Measurements from ENCODE around the gene KDM5B. TPM values are rescaled to one million over a fixed set of nuclear protein-coding genes. Genes with fewer than 3 reads are reported as not detected.

KDM5B gene
- polyA plus RNA-seq (2013, experiment 1 of 2), result 57.9 TPM
- polyA plus RNA-seq (2013, experiment 2 of 2), result 69.9 TPM

DNA sequence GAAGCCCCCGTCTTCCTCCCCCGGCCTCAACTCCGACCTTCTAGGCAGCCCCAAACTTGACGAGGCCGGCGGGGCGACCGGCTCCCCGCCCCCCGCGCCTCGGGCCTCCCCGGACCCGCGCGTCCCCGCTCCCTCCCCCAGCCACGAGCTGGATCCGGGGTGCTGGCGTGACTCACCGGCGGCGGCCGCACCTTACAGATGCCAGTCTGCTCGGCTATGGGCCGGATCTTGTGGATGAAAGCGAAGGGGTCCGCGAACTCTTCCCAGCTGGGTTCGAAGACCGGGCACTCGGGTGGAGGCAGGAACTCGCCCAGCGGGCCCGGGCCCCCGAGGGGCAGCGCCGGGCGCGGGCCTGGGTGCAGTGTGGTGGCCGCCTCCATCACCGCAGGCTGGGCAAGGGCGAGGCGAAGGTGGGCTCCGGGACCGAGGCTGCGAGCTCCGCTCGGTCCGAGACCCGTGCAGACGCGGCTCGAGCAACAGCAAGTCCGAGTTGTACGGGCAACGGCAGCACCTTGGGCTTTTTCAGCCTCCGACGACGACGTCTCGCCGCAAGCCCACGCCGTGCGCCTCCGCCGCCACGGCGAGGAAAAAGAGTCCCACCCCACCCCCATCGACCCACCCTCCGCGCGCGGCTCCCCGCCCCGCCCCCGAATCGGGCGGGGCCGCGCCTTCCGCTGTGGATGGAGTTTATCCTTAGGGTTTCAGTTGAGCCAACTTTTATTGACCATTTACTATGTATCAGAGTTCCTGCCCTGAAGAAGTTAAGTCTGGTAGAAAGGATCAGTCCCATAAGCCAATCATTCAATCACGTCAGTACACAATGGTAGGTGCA is at the start of gene KDM5B:
TSS of gene KDM5B (minus strand) at position 496 of the 832 bp plus-strand sequence. CDS start at position 380, 116 bp downstream.
- Histone ChIP-seq H3K9ac (ENCODE audit: low read depth, low read length) (peak within 1 kb of the TSS; percentile 91), H3K4me1 (ENCODE audit: insufficient read depth, low read length) (peaks cover 58% of the 10 kb centered on the region), H3K4me3 (ENCODE audit: low read length) (peak within 1 kb of the TSS; percentile 95), H3K27ac (ENCODE audit: low read depth, low read length) (peak within 1 kb of the TSS; percentile 73), H3K36me3 (ENCODE audit: insufficient read depth, low read length) (no peaks in the 10 kb centered on the region), H3K27me3 (ENCODE audit: insufficient read depth, low read length) (peaks cover 12% of the 10 kb centered on the region), H3K9me3 (ENCODE audit: insufficient read depth, low read depth, low read length) (no peaks in the 10 kb centered on the region)
- under 1% methylated on average over 70 of the region's 84 CpGs for WGBS

DNA sequence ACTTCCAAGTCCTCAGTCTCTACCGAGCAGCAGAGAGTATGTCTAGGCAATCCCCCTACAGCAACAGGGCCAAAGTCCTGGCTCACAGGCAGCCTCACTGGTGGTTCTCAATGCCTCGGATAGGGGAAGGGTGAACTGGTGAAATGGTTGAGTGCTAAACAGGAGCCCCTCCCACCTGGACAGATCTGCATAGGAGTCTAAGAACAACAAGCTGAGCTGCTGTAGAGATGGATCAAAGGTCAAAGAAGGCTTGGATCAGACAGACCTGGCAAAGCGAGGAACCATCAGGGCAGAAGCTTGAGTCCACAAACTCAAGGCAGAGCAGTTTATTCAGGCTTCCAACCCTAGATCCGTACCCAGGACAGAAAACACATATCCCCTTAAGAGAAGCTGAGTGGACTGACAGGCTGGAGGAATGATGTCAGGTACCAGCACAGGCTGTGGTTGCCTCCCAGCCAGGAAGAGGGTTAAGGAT is 49.0 kb upstream of the KDM5B start:
- H3K9me3 ChIP-seq (ENCODE audit: insufficient read depth, low read depth, low read length), result no peaks in the 10 kb centered on the region
- H3K4me3 ChIP-seq (ENCODE audit: low read length), result no peak overlapping the region
- WGBS, result 66% methylated on average over 4 of the region's 4 CpGs
- H3K36me3 ChIP-seq (ENCODE audit: insufficient read depth, low read length), result peaks cover 44% of the 10 kb centered on the region
- no peak overlapping the region for H3K27ac ChIP-seq (ENCODE audit: low read depth, low read length)
- no peaks in the 10 kb centered on the region for H3K27me3 ChIP-seq (ENCODE audit: insufficient read depth, low read length)
- H3K4me1 ChIP-seq (ENCODE audit: insufficient read depth, low read length), result no peaks in the 10 kb centered on the region
- H3K9ac ChIP-seq (ENCODE audit: low read depth, low read length), result no peak overlapping the region

DNA sequence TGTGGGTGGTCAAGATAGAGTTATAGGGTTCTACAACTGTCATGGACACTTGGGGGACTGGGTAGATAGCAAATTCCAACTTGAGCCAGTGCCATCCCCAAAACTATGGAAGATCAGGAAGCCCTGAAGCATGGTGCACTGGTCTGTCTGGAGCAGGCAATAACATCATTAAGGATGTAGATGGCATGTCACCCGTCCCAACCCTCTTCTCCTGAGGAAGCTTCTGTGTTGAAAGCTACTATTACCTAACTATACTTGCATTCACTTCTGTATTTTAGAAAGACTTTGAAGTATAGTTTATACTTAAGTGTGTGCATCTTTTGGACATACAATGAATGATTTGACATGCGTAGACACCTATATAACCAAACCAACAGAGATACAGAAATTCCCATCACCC is 47.8 kb upstream of the KDM5B start:
- WGBS, result 100% methylated on average over 1 of the region's 2 CpGs
- Histone ChIP-seq H3K4me1 (ENCODE audit: insufficient read depth, low read length) (no peaks in the 10 kb centered on the region), H3K4me3 (ENCODE audit: low read length) (no peak overlapping the region), H3K36me3 (ENCODE audit: insufficient read depth, low read length) (peaks cover 50% of the 10 kb centered on the region), H3K9ac (ENCODE audit: low read depth, low read length) (no peak overlapping the region), H3K27me3 (ENCODE audit: insufficient read depth, low read length) (no peaks in the 10 kb centered on the region), H3K27ac (ENCODE audit: low read depth, low read length) (no peak overlapping the region), H3K9me3 (ENCODE audit: insufficient read depth, low read depth, low read length) (no peaks in the 10 kb centered on the region)

DNA sequence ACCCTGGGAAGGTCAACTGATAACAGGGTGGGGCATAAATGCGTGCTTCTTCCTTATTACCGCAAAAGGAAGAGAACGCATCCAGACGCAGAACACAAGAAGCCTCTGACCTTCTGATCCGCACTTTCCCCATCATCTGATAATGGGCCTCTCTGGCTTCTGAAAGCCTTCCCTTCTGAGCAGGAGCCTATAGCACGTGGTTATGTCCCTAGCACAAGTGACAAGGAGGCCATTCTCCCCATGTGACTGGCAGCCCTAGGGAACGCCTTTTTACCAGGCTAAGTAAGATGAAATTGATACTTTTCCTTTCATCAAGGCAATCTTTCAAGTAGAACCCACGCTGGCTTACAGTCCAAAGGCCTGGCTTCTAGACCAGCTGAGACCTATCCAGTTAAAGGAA is 46.6 kb upstream of the KDM5B start:
- Histone ChIP-seq H3K4me1 (ENCODE audit: insufficient read depth, low read length) (no peaks in the 10 kb centered on the region), H3K36me3 (ENCODE audit: insufficient read depth, low read length) (peaks cover 58% of the 10 kb centered on the region), H3K9ac (ENCODE audit: low read depth, low read length) (no peak overlapping the region), H3K4me3 (ENCODE audit: low read length) (no peak overlapping the region), H3K27ac (ENCODE audit: low read depth, low read length) (no peak overlapping the region), H3K27me3 (ENCODE audit: insufficient read depth, low read length) (no peaks in the 10 kb centered on the region), H3K9me3 (ENCODE audit: insufficient read depth, low read depth, low read length) (no peaks in the 10 kb centered on the region)
- 95% methylated on average over 8 of the region's 8 CpGs for WGBS

DNA sequence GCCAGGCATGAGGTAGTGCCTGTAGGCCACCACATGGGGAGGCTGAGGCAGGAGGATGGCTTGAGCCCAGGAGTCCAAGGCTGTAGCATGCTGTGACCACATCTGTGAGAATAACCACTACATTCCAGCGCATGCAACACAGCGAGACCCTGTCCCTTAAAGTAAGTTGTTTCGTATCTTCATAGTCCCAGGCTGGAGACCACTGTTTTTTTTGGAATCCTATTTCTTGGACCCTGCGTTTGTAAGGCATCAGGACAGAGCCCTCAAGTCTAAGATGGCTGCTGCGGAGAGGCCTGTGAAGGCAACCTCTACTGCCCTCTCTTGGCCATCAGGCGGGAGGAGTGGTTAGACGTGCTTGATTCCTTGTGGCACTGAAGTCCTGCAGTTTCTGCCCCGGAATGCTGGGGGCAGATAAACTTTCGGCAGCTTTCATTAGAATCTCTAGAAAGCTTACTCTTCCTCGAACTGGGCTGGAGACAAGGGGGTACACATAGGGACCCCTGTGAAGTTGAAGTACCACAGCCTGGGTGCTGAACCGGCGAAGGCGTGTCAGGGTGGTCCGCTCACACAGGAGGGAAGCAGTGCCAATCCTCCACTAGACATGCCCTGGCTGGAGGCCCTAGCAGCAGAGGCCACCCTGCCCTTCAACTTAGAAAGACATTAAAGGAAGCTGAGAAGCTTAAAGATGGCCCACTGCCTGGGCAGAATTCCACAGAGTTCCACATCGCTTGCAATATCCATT is 44.1 kb upstream of the KDM5B start:
- no peak overlapping the region for H3K27ac ChIP-seq (ENCODE audit: low read depth, low read length)
- H3K4me3 ChIP-seq (ENCODE audit: low read length), result no peak overlapping the region
- no peaks in the 10 kb centered on the region for H3K4me1 ChIP-seq (ENCODE audit: insufficient read depth, low read length)
- H3K9ac ChIP-seq (ENCODE audit: low read depth, low read length), result no peak overlapping the region
- H3K27me3 ChIP-seq (ENCODE audit: insufficient read depth, low read length), result no peaks in the 10 kb centered on the region
- H3K36me3 ChIP-seq (ENCODE audit: insufficient read depth, low read length), result peaks cover 48% of the 10 kb centered on the region
- WGBS, result 68% methylated on average over 15 of the region's 15 CpGs
- H3K9me3 ChIP-seq (ENCODE audit: insufficient read depth, low read depth, low read length), result no peaks in the 10 kb centered on the region

DNA sequence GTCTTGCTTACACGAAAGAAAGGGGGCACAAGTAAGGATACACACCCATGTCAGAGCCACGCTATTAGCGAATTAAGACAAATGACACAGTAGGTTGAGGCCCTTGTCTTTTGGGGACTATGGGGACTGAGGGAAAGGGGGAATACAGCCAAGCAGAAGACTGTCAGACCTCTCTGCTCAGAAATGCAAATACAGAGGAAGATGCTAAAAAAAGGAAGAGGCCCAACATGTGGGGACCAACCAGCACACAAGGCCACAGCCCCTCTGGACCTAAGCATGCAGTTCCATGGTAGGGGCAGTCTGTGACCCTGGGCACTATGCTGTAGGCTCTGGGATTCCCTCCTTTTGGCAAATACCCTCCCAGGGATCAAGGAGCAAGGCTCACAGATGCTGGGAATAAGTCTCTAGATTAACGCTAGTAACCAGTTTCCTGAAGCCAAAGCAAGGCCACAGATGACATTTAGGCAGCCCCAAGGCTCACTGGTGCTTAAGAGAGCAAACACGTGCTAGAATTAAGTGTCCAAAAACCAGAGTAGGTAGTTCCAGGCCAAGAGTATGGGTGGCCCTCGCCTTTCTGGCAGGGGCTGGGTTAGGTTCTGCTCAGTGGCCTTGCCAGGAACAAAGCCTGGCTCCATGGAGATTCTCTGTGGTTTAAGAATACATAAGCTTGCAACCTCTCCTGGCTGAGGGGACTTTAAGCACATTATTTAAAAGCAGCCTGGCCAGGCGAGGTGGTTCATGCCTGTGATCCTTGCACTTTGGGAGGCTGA is 42.6 kb upstream of the KDM5B start:
- H3K9ac ChIP-seq (ENCODE audit: low read depth, low read length), result no peak overlapping the region
- H3K27ac ChIP-seq (ENCODE audit: low read depth, low read length), result no peak overlapping the region
- peaks cover 32% of the 10 kb centered on the region for H3K36me3 ChIP-seq (ENCODE audit: insufficient read depth, low read length)
- WGBS, result 93% methylated on average over 7 of the region's 7 CpGs
- no peaks in the 10 kb centered on the region for H3K9me3 ChIP-seq (ENCODE audit: insufficient read depth, low read depth, low read length)
- H3K4me1 ChIP-seq (ENCODE audit: insufficient read depth, low read length), result no peaks in the 10 kb centered on the region
- H3K4me3 ChIP-seq (ENCODE audit: low read length), result no peak overlapping the region
- H3K27me3 ChIP-seq (ENCODE audit: insufficient read depth, low read length), result no peaks in the 10 kb centered on the region

DNA sequence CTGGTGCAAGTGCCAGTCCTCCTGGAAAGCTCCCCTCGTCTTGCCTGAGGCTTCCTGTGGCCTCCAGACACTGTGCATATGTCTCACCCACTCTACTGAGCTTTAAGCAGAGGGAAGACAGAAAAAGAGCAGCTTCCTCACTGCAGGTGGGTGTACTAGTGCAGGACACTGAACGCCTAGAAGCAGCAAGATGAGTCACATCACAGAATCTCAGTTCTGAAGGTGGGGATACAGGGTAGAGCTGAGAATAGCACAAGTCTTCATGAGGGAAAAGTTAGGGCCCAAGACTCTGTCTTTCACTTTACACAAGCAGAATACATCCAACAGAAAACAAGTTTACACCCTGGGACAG is 39.9 kb upstream of the KDM5B start:
- no peaks in the 10 kb centered on the region for H3K27me3 ChIP-seq (ENCODE audit: insufficient read depth, low read length)
- H3K9me3 ChIP-seq (ENCODE audit: insufficient read depth, low read depth, low read length), result no peaks in the 10 kb centered on the region
- no peaks in the 10 kb centered on the region for H3K4me1 ChIP-seq (ENCODE audit: insufficient read depth, low read length)
- WGBS, result 81% methylated on average over 2 of the region's 2 CpGs
- H3K27ac ChIP-seq (ENCODE audit: low read depth, low read length), result no peak overlapping the region
- peaks cover 21% of the 10 kb centered on the region for H3K36me3 ChIP-seq (ENCODE audit: insufficient read depth, low read length)
- no peak overlapping the region for H3K4me3 ChIP-seq (ENCODE audit: low read length)
- no peak overlapping the region for H3K9ac ChIP-seq (ENCODE audit: low read depth, low read length)

DNA sequence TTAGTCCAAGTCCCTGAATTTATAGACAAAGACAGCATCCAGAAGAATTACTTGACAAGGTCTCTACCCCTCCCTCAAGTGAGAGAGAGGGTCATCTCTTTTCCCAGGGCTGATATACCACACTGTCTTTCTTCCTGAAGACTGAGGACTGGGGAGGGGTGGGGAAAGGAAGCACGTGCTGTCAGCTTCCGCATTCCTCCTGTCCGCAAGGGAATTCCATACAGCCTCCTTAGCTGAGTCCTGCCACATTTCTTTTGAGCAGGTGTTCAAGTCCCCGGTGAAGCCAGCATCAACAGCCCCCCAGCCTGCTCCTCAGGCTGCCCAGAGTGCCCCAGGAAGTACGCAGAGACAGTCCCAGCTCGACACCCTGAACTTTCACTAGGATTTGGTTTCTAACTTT is 36.7 kb upstream of the KDM5B start:
- Histone ChIP-seq H3K36me3 (ENCODE audit: insufficient read depth, low read length) (peaks cover 6% of the 10 kb centered on the region), H3K27ac (ENCODE audit: low read depth, low read length) (no peak overlapping the region)
- 68% methylated on average over 6 of the region's 6 CpGs for WGBS

DNA sequence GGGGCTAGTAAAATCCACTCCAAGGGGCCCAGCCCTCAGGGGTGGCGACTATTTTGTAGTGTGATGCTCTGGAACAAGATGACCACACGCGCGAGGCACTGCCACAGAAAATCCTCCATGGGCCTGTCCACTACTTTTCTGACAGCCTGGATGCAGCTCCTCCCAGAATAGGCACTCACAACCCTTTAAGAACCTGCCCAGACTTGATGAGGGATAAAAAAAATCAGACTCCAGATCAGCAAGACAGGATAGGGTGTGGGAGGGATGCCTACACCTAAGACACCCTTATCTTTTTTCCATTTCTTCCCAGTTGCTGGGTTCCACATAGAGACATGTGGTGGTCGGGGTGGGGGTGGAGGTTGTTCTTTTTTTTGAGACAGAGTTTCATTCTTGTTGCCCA is 36.0 kb upstream of the KDM5B start:
- H3K4me1 ChIP-seq (ENCODE audit: insufficient read depth, low read length), result no peaks in the 10 kb centered on the region
- H3K9ac ChIP-seq (ENCODE audit: low read depth, low read length), result no peak overlapping the region
- no peak overlapping the region for H3K4me3 ChIP-seq (ENCODE audit: low read length)
- H3K36me3 ChIP-seq (ENCODE audit: insufficient read depth, low read length), result peaks cover 1% of the 10 kb centered on the region; the same call in 1 of the 2 replicates
- H3K27me3 ChIP-seq (ENCODE audit: insufficient read depth, low read length), result no peaks in the 10 kb centered on the region
- no peak overlapping the region for H3K27ac ChIP-seq (ENCODE audit: low read depth, low read length)
- no peaks in the 10 kb centered on the region for H3K9me3 ChIP-seq (ENCODE audit: insufficient read depth, low read depth, low read length)
- 97% methylated on average over 5 of the region's 5 CpGs for WGBS

More for the DNA sequence above, 36.7 kb upstream of the KDM5B start:
- H3K9me3 ChIP-seq (ENCODE audit: insufficient read depth, low read depth, low read length), result no peaks in the 10 kb centered on the region
- H3K9ac ChIP-seq (ENCODE audit: low read depth, low read length), result peak overlapping the region; percentile 10; the same call in 1 of the 2 replicates
- H3K4me3 ChIP-seq (ENCODE audit: low read length), result no peak overlapping the region
- no peaks in the 10 kb centered on the region for H3K4me1 ChIP-seq (ENCODE audit: insufficient read depth, low read length)
- H3K27me3 ChIP-seq (ENCODE audit: insufficient read depth, low read length), result no peaks in the 10 kb centered on the region

DNA sequence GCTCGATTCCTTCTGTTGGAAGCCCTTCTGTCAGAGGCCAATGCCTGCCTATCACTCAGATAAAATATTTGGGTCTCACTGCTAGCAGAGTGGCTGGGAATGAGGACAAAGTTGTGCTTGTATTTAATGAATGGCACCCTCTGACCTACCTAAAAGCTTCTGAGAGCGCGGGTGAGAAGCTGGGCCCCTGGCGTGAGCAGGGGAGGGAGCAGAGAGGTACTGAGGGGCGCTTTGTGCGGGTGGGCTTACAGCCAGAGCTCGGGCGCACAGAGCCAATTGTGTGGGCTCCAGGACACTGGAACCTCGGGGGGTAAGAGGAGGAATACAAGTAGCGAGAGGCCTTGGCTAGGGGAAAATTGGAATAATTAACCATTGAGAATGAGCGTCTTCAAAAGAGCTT is 34.9 kb upstream of the KDM5B start:
- H3K9me3 ChIP-seq (ENCODE audit: insufficient read depth, low read depth, low read length), result no peaks in the 10 kb centered on the region
- no peak overlapping the region for H3K9ac ChIP-seq (ENCODE audit: low read depth, low read length)
- no peak overlapping the region for H3K27ac ChIP-seq (ENCODE audit: low read depth, low read length)
- no peaks in the 10 kb centered on the region for H3K36me3 ChIP-seq (ENCODE audit: insufficient read depth, low read length)
- H3K4me3 ChIP-seq (ENCODE audit: low read length), result no peak overlapping the region
- no peaks in the 10 kb centered on the region for H3K4me1 ChIP-seq (ENCODE audit: insufficient read depth, low read length)
- 92% methylated on average over 11 of the region's 11 CpGs for WGBS
- no peaks in the 10 kb centered on the region for H3K27me3 ChIP-seq (ENCODE audit: insufficient read depth, low read length)

All from HUES64 (cell line).